GM11168 (cell line): ENCODE measurements around the gene LGALS9.
"Not testable (repeated sequence)": the region's sequence is repeated elsewhere in the genome, so short reads cannot be mapped to it uniquely, and the experiment has no call there.

Experiments used
- in situ Hi-C: fragments of 300-500 bp; cut with MboI; formaldehyde crosslinking; loops from one replicate; pipeline ENCODE4 v1.12.0; 2022; ENCODE audit warnings: low sequenced_read_pairs; ENCODE audit not compliant: unreplicated experiment

The LGALS9 gene

GRCh38 chr17:27669136-27669535 is 38.1 kb downstream of the LGALS9 start:
- in situ Hi-C loops = loop anchor here (25.0 kb wide), 1 partner anchor 218 kb away; the partner anchor contains the start of gene LYRM9

- in situ Hi-C loops = loop anchor here (25.0 kb wide), 1 partner anchor 217 kb away; the partner anchor contains the start of gene LYRM9
These were observed 38.9 kb downstream of the LGALS9 start for GRCh38 chr17:27669850-27670249.

GRCh38 chr17:27670791-27671590 is 40.0 kb downstream of the LGALS9 start:
- in situ Hi-C loops = loop anchor here (25.0 kb wide), 1 partner anchor 216 kb away; the partner anchor contains the start of gene LYRM9

GRCh38 chr17:27671591-27671910 is 40.6 kb downstream of the LGALS9 start:
- in situ Hi-C loops = loop anchor here (25.0 kb wide), 1 partner anchor 216 kb away; the partner anchor contains the start of gene LYRM9

- in situ Hi-C loops = loop anchor here (25.0 kb wide), 1 partner anchor 215 kb away; the partner anchor contains the start of gene LYRM9
These were observed 41.0 kb downstream of the LGALS9 start for GRCh38 chr17:27671977-27672480.

GRCh38 chr17:27674335-27674734 is 43.3 kb downstream of the LGALS9 start:
- in situ Hi-C loops = loop anchor here (25.0 kb wide), 1 partner anchor 213 kb away; the partner anchor contains the start of gene LYRM9

GRCh38 chr17:27677191-27677590 is 46.2 kb downstream of the LGALS9 start:
- in situ Hi-C loops = no loop called here

- in situ Hi-C loops = not testable (repeated sequence)
These were observed 55.3 kb downstream of the LGALS9 start for GRCh38 chr17:27686322-27686721.

GRCh38 chr17:27690882-27691281 is 59.9 kb downstream of the LGALS9 start:
- in situ Hi-C loops = no loop called here

- in situ Hi-C loops = not testable (repeated sequence)
These were observed 64.3 kb downstream of the LGALS9 start for GRCh38 chr17:27695254-27695814.
